ENCODE measurements around the gene SLC26A11.

Gene SLC26A11

GRCh38 chr17:80261159-80261894 lies 41.1 kb downstream of the SLC26A11 start:
- no peak for DNase-seq (ENCODE audit: low read depth)
- TF ChIP-seq CTCF (conservative IDR thresholded peaks at IDR 0.05; ENCODE audit: low read depth, low read length) = no peak
- H3K4me3 ChIP-seq (ENCODE audit: low read length) = peak overlapping the region; percentile 59

GRCh38 chr17:80261895-80262279 lies 41.7 kb downstream of the SLC26A11 start:
- no peak for DNase-seq (ENCODE audit: low read depth)
- no peak for TF ChIP-seq CTCF (conservative IDR thresholded peaks at IDR 0.05; ENCODE audit: low read depth, low read length)
- H3K4me3 ChIP-seq (ENCODE audit: low read length) = peak overlapping the region; percentile 59

GRCh38 chr17:80262291-80262690 lies 42.1 kb downstream of the SLC26A11 start:
- no peak for DNase-seq (ENCODE audit: low read depth)
- no peak overlapping the region for H3K4me3 ChIP-seq (ENCODE audit: low read length)

GRCh38 chr17:80262775-80263244 lies 42.6 kb downstream of the SLC26A11 start:
- no peak overlapping the region for H3K4me3 ChIP-seq (ENCODE audit: low read length)
- TF ChIP-seq CTCF (conservative IDR thresholded peaks at IDR 0.05; ENCODE audit: low read depth, low read length) = no peak
- no peak for DNase-seq (ENCODE audit: low read depth)

More at GRCh38 chr17:80262291-80262690, 42.1 kb downstream of the SLC26A11 start:
- no peak for TF ChIP-seq CTCF (conservative IDR thresholded peaks at IDR 0.05; ENCODE audit: low read depth, low read length)

- DNase-seq (ENCODE audit: low read depth) = no peak
- no peak overlapping the region for H3K4me3 ChIP-seq (ENCODE audit: low read length)
Observed at GRCh38 chr17:80263253-80264204, 43.3 kb downstream of the SLC26A11 start.

More at GRCh38 chr17:80263253-80264204, 43.3 kb downstream of the SLC26A11 start:
- TF ChIP-seq CTCF (conservative IDR thresholded peaks at IDR 0.05; ENCODE audit: low read depth, low read length) = no peak

All from retinal pigment epithelial cell (primary cell).